Measurements from ENCODE around the gene CLCN7. TPM values are rescaled to one million over a fixed set of nuclear protein-coding genes. Genes with fewer than 3 reads are reported as not detected.
A peak's percentile ranks its signal among the peaks of the same experiment; 100 is the strongest.

The CLCN7 gene
- total and polyA plus RNA-seq, 2 of the 4 experiments (the other 2 are of a cell fraction) = 10.8 to 45.2 TPM

- H2BK20ac ChIP-seq (ENCODE audit: low read depth, low read length) = no peak overlapping the region
- H3K9ac ChIP-seq (ENCODE audit: low read depth, low read length) = no peak overlapping the region
- no peak overlapping the region for H3K4me2 ChIP-seq (ENCODE audit: low read depth, low read length)
- H3K79me1 ChIP-seq (ENCODE audit: low read depth in 1 of 2, low read length in 2 of 2) = no peaks in the 10 kb centered on the region
- no peak overlapping the region for H3K14ac ChIP-seq (replicated peaks; ENCODE audit: low read depth, low read length)
- dilution Hi-C loops (cut with HindIII; ENCODE audit: low sequenced_read_pairs, unreplicated experiment) = no loop called here
- no peaks in the 10 kb centered on the region for H3K4me1 ChIP-seq (ENCODE audit: control insufficient read depth, insufficient read depth, low read length)
- TF ChIP-seq ELK1 (IDR thresholded peaks at IDR 0.05; ENCODE audit: borderline replicate concordance, low read depth, low read length) (no peak), SMC3 (IDR thresholded peaks at IDR 0.05; ENCODE audit: low read depth, low read length) (no peak)
- H4K20me1 ChIP-seq (ENCODE audit: insufficient read depth, low read length) = no peaks in the 10 kb centered on the region
- no peak overlapping the region for H4K8ac ChIP-seq (ENCODE audit: low read depth in 2 of 2, low read length in 2 of 2)
- peak overlapping the region; percentile 37 for H2AK9ac ChIP-seq (replicated peaks; ENCODE audit: low read depth, low read length, poor library complexity)
- H3K4ac ChIP-seq (ENCODE audit: low read depth, low read length) = no peak overlapping the region
- in situ Hi-C loops (cut with MboI; ENCODE audit: low sequenced_read_pairs) = no loop called here
- H3K9me1 ChIP-seq (ENCODE audit: insufficient read depth, low read length) = no peaks in the 10 kb centered on the region
- DNase-seq (no peak), ATAC-seq (ENCODE audit: low read depth) (no peak)
- CTCF ChIA-PET = no interaction called here
- no peak overlapping the region for H3K18ac ChIP-seq (ENCODE audit: low read depth, low read length)
- no peak overlapping the region for H2BK15ac ChIP-seq (ENCODE audit: low read depth, low read length)
- no peak overlapping the region for H2AFZ ChIP-seq (replicated peaks; ENCODE audit: low read length, poor library complexity)
- H4K91ac ChIP-seq (ENCODE audit: insufficient read depth, low read depth, low read length) = no peak overlapping the region
- H2BK5ac ChIP-seq (ENCODE audit: low read depth, low read length, poor library complexity, severe bottlenecking) = no peak overlapping the region
- no peaks in the 10 kb centered on the region for H3K27me3 ChIP-seq (ENCODE audit: control insufficient read depth, insufficient read depth, low read length)
- POLR2A ChIA-PET (ENCODE audit: unreplicated experiment) = interaction anchor here (0.6 to 1.0 kb wide), 2 partner anchors 23 to 64 kb away, joined by 4 to 7 read pairs; partner anchors contain the start of gene UQCC4
- 84% methylated on average over 31 of the region's 38 CpGs; no CpG with 5 or more reads in 1 of the 2 experiments for WGBS, 2 experiments (ENCODE audit: extremely low coverage in 2 of 2, insufficient read length in 1 of 2)
- H3K23ac ChIP-seq (ENCODE audit: low read depth, low read length) = no peak overlapping the region
- no peak overlapping the region for H2BK120ac ChIP-seq (ENCODE audit: low read depth, low read length)
- no peaks in the 10 kb centered on the region for H3K9me3 ChIP-seq (ENCODE audit: control insufficient read depth, insufficient read depth, low read length)
- H2AK5ac ChIP-seq (ENCODE audit: low read depth, low read length) = no peak overlapping the region
- no peak overlapping the region for H4K5ac ChIP-seq (ENCODE audit: low read depth, low read length)
- BruUV-seq (replicated peaks) = no TSS peak
- peaks cover 14% of the 10 kb centered on the region; the same call in 1 of the 2 replicates for H3K36me3 ChIP-seq (ENCODE audit: control insufficient read depth, insufficient read depth, low read length)
- intact Hi-C loops (cut with micrococcal nuclease) = no loop called here
- no peak overlapping the region for H3K27ac ChIP-seq (ENCODE audit: insufficient read depth, low read length)
- no peak overlapping the region for H3K4me3 ChIP-seq (ENCODE audit: insufficient read depth, low read depth, low read length)
- H3K56ac ChIP-seq (ENCODE audit: extremely low read depth, insufficient read depth, low read length) = no peak overlapping the region
Measured at GRCh38 chr16:1443403-1443973, 31.3 kb downstream of the CLCN7 start.

Data from IMR-90 (cell line).